Measurements from ENCODE around the gene ATP13A5.

The ATP13A5 gene

GRCh38 chr3:193344486-193344885 lies 34.1 kb downstream of the ATP13A5 start:
- DNase-seq: no peak

GRCh38 chr3:193343726-193344222 lies 34.8 kb downstream of the ATP13A5 start:
- no peak for DNase-seq

GRCh38 chr3:193342551-193342950 lies 36.0 kb downstream of the ATP13A5 start:
- DNase-seq: no peak

- DNase-seq: no peak
Measured at GRCh38 chr3:193335031-193335430, 43.5 kb downstream of the ATP13A5 start.

GRCh38 chr3:193333229-193333628 lies 45.3 kb downstream of the ATP13A5 start:
- DNase-seq: no peak

GRCh38 chr3:193330555-193331204 lies 47.9 kb downstream of the ATP13A5 start:
- no peak for DNase-seq

- peak; percentile 34 for DNase-seq
Measured at GRCh38 chr3:193317682-193318300, 60.8 kb downstream of the ATP13A5 start.

- no peak for DNase-seq
Measured at GRCh38 chr3:193314161-193314560, 64.4 kb downstream of the ATP13A5 start.

- DNase-seq: peak; percentile 23
Measured at GRCh38 chr3:193313061-193313958, 65.2 kb downstream of the ATP13A5 start.

- DNase-seq: no peak
Measured at GRCh38 chr3:193310914-193311723, 67.4 kb downstream of the ATP13A5 start.

- no peak for DNase-seq
Measured at GRCh38 chr3:193305356-193305755, 73.2 kb downstream of the ATP13A5 start.

- DNase-seq: no peak
Measured at GRCh38 chr3:193301433-193301832, 77.1 kb downstream of the ATP13A5 start.

- no peak for DNase-seq
Measured at GRCh38 chr3:193297421-193297820, 81.1 kb downstream of the ATP13A5 start.

GRCh38 chr3:193295985-193296384 lies 82.6 kb downstream of the ATP13A5 start:
- no peak for DNase-seq

GRCh38 chr3:193292386-193292785 lies 86.2 kb downstream of the ATP13A5 start:
- no peak for DNase-seq

GRCh38 chr3:193271101-193271840 lies 107.3 kb downstream of the ATP13A5 start:
- no peak for DNase-seq

GRCh38 chr3:193270451-193270850 lies 108.1 kb downstream of the ATP13A5 start:
- no peak for DNase-seq

GRCh38 chr3:193269343-193270028 lies 109.1 kb downstream of the ATP13A5 start:
- DNase-seq: no peak

- no peak for DNase-seq
Measured at GRCh38 chr3:193262707-193263106, 115.8 kb downstream of the ATP13A5 start.

- DNase-seq: no peak
Measured at GRCh38 chr3:193261970-193262369, 116.6 kb downstream of the ATP13A5 start.

GRCh38 chr3:193253986-193254660 lies 124.4 kb downstream of the ATP13A5 start:
- no peak for DNase-seq
